Right lobe of liver (tissue), 4 donors: ENCODE measurements around the gene MAP3K5.

Source experiments
- CTCF ChIP-seq, 4 donors: fragments of 200-600 bp in 3 of 4; fragments of 450-650 bp in 1 of 4; IDR thresholded peaks; one replicate each; pipeline versions ENCODE4 v1.5.1 to v1.8.0; 2016 to 2022; ENCODE audit warnings: antibody characterized with exemption in 4 of 4, mild to moderate bottlenecking in 2 of 4
- POLR2A ChIP-seq: fragments of 450-650 bp; IDR thresholded peaks from one replicate; pipeline ENCODE4 v1.6.1; 2017; ENCODE audit warnings: antibody characterized with exemption, mild to moderate bottlenecking
- donor health status: DM: no; HTN: no; CAD: no.
- donor health status: DM: no; HTN: no; CAD: no.
- donor health status: DM: no; HTN: yes; CAD: no.

DNA sequence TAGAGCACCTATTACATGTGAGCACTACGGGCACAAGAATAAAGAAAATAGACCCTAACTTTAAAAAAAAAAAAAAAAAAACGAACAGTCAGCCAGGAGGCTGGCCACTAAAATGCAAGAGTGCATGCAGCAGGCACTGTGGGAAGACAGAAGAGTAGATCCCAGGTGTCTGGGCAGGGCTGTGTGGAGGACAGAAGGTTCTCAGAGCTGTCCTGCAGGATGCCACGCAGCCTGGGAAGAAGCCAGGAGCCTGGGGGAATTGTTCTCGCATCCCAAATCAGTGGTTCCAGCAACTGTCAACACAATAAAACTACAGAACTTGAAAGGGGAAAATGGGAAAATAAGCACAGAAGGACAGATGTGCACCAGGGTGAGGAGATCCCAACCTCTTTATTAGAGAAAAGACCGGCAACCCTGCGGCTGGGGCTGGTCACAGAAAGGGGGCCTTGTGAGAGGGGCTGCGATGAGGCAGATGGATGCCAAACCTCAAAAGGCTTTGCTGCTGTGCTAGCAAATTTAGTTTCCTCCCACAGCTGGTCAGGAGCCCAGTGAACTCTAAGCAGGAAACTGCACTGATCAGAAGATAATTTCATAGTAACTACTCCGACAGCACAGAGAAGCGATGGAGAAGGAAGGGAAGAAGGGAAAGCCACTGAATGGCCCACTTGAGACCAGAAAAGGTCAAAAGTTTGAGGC, 30.9 kb downstream of the MAP3K5 start:
- TF ChIP-seq CTCF (IDR thresholded peaks at IDR 0.05) = no peak
- TF ChIP-seq POLR2A = no peak
